GM18907 (cell line): ENCODE measurements around the gene MAML3.

ENCODE experiments used
- ATAC-seq: cut with Tn5 transposase; IDR thresholded peaks from one replicate; pipeline ENCODE4 v1.9.1; 2021; ENCODE audit warnings: mild to moderate bottlenecking, moderate library complexity; ENCODE audit not compliant: unreplicated experiment

MAML3 gene

DNA sequence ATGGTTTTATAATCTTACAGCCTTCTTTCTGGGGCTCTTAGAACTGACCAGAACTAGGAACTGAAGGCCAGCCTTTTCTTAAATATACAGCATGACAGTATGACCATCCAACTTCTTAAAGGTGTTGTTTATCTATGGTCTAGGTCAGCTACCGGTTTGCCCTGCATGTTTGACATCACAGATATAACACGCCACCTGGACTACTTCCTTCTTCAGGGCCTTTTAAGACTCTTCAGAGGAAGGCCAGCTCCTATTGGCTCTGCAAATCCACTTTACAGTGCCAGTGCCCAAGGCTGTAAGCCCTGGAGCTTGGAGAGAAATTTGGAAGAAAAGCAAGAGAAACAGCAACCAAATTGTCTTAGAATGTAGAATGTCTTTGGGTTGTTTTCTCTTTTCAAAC, 302.9 kb downstream of the MAML3 start:
- no peak for ATAC-seq

DNA sequence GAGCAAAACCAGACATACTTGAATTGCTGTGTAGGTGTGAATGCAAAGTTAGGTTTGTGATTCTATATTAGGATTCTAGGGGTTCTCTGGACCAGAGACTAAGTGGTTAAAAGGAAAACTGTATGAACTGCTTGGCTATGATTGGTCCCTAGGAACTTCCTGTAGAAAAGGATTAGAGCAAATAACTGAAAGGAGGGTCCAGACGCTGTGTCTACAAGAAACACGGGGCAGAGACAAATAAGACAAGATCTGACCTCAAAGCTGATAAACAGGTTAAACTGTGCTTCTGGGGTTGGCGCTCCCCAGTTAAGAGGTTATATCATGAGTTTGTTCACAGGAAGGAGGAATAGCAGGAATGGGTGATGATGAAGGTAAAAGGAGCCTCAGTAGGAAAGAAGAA, 304.8 kb downstream of the MAML3 start:
- no peak for ATAC-seq

DNA sequence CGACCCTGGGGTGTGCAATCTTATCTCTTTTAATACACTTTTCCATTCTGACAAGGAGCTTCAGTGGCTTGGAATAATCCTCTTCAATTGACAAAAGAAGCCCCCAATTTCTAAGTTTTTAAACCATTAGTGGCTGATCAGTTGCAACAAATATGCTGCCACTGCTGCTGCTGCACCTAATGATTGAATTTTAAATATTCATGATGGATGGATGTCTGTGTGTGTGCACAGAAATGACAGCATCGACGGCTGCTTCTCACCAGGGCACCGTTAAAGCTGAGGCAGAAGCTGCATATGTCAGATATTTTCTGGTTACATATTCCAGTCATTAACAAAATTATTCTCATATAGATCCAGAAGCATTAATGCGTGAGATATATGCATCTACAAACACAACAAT, 306.0 kb downstream of the MAML3 start:
- ATAC-seq = no peak

DNA sequence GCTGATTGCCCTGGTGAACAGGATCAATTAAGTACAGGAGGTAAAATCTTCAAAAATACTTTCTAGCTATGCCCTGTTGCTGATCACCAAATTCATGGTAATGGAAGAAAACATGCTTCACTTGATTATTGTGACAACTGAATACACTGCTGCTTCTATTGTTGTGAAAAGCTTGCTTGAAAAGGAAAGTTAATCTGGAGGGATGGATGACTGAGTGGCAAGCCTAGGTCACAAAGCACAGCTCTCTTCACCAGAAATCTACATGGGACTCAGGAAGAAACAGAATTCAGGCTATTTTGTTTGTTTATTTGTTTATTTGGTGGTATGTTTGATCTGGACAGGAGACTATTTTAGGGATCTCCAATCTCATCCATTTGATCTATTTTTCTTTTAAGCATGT, 306.4 kb downstream of the MAML3 start:
- no peak for ATAC-seq

DNA sequence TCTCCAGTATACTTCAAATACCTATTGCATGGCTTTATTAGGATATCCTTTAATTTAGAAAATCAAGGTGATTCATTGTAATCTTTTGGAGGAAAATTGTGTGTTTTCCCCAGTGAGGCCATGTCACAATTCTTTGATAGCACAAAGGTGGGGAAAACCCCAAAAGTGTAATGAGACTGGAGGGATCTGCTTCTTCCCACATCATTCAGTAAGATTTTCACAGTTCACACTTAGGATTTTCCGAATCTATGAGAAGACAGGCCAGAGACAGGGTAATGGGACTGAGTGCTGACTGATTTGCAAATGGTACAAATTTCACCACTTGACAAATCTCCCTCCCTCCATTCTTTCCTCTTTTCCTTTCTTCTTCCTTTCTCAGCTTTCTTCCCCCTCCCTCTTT, 307.2 kb downstream of the MAML3 start:
- ATAC-seq = no peak

DNA sequence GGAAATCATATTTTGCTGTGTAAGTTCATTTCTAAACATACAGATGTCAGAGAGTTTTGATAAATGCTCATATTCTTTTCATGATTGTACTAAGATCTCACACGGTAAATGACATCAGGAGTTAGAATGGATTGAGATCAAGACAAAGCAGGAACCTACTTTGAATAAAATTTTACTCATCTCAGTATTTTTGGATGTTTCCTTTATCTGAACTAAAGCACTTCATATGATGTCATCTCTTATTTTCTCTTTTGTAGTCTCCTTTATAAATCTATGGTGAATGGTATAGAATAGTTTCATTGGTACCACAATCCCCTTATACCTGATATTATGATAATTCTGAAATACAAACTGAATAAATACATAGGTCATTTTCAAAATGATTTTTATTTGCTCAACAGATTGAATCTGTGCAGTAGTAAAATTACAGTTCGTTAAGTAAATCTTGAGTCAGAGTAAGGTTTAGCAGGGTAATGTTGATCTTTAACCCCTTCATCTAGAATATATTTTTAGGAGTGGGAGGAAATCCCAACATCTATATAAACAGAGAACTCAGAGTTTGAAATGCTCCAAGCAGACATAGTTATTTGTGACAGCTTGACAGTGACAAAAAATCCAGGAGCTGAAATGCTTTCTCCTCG, 308.4 kb downstream of the MAML3 start:
- no peak for ATAC-seq

DNA sequence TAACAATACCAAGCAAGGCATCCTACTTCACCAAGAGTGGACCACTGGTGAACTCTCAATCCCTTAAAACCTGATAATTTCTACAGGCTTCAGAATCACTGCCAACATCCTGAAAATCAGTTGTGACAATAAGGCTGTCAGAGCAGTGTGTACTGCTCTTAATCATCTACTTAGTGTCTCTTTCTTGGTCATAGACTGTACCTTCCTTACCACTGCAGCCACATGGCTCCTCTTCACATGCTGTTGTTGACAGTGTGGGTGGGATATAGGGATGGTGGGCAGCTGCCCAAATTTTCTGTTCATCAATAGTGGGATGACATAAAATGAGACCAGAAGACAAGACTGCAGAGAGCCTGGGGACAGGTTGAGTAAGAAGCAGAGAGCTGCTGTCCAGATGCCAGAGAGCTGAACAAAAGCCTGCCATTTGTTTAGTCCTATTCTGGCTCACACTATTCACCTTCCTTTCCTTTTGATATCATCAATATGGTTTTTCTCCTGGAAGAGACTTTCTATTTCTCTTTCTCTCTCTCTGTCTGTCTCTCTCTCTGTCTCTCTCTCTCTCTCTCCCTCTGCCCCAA, 309.4 kb downstream of the MAML3 start:
- no peak for ATAC-seq

DNA sequence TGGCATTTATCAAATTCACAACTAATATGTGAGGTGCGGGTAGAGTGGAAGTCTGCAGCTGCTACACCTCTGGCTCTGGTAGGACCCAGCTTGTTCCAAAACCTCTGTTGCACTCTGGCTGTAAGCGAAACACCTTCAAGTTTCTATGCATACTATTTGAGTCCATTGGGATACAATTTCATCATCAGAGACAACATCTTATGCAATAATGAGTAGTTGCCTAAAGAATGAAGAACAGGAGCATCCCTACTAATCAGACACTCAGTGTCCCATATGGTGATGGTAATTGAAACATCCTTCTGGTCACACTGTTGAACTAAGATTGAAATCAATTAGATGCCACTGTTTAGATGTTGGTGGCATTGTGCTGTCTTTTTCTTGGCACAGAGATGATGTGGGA, 309.9 kb downstream of the MAML3 start:
- no peak for ATAC-seq

DNA sequence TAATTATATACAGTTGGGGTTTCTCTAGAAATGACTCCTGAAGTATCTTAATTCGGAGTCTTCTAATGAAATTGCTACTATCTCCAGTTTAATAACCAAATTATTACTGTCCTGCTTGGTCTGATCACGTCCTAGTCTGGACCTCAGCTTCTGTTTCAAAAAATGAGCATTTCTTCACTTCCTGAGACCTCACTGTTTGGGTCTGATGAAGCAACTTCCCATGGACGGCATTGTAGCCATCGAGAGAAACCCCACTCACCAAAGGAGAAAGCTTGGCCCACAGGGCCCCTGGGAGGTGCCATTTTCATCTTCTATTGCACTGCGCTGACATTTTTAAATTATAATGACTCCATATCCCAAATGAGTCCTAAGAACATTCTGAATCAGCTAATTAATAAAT, 310.3 kb downstream of the MAML3 start:
- ATAC-seq = no peak

DNA sequence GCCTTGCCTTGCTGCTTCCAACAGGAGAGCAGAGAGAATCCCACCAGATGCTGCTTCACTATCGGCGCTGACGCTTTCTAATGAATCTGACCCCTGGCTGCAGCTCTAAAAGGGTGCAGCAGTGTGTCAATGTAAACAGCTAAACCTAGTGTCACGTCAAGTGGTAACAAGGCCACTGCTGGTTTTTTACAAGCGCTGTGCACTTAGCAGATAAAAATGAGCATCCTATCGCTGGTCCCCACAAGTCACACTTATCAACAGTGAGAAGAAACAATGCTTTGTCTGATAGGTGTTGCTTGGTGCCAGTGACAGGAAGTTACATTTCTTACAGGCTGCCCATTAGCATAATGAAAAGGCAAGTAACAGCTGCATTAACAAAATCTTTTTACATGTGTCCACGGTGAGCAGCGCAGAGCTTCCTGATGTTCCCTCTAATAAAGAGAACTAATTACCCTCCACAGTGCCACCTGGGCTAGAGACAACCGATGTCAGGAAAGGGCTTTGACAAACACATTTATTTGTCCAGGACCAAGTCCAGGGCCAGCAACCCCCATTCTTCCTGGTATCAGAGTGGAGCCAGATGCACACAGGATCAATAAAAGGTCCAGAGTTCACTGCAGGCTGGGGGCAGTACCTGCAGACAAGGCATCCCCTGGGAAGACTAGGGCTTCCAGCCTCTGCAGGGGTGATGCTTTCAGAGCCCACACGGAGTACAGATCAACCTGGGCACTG, 312.4 kb downstream of the MAML3 start:
- no peak for ATAC-seq

DNA sequence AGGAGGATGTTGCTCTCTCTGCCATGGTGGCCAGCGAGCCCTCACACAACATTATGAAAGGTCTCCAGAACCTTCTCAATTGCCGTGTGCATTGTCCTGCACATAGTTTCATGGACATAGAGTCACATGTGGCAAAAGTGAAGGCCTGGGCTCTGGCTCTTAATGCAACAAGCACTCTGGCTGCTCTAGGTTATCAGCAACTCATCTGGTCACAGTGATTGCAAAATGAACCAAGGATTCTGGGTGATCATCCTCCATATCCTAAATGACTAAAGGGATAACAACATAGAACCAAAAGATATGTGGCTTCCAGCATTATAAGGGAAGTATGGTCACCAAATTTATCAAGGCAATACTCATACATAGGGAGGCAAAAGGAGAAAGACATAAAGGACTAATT, 313.2 kb downstream of the MAML3 start:
- no peak for ATAC-seq

DNA sequence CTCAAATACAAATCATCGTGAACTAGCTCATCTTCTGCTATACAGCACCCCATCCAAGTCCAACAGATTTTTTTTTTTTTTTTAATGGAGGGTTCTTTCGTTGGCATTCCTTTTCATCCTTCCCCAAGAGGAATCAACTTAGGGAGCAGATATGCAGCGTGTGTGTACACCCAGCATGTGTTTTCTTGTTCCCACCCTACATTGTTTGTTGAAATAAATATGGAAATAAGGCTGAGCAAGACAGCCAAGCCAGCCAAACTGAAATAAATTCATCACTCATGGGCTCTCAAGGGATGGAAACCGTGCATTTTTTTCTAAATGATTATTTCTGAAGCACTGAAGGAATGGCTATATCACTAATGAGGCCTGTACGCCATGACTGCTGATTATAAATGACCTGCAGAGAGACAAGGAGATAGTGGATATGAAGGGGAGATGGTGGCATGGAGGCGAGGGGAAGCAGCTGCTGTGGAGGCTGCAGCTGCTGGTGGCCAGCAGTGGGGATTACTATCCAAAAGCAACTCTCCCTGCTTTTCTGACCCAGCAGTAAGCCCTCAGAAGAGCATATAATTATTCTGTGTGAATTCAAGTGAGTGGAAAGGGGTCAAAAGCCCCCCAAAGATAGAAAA, 314.5 kb downstream of the MAML3 start:
- ATAC-seq = no peak

DNA sequence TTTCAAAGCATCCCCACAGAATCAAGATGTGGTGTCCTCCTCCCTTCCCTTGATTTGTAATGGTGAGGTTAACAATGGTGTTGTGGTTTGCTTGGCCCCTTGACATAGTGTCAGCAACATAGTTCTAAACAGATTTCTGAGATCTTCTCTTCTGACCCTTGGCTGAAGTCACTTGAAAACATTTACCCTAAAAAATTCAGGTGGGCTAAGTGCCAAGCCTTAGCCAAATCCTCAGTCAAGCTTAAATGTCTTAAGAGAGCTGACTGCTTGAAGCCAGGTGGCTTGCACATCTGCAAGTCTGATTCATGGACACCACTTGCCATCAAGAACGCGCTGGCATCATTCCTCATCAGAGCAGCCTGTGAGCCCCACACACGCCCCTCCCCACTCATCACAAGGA, 315.2 kb downstream of the MAML3 start:
- ATAC-seq = no peak

DNA sequence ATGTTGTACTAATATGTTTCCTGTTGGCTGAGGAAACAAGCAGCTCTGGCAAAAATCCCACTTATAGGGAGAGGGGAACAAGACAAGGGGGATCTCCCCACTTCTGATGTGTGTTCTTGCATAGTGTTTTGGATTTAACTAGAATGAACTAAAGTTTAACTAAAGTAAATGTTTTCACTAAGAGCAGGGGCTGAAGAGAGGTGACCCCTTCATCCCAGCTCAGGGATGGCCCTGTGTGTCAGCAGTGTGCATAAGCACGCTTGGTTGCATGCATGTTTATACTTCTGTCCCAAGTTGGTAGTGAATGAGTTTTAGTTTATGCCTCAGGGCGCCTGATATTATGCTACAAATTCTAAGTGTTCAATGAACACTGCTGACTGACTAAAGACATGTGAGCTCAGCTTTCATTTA, 319.0 kb downstream of the MAML3 start:
- no peak for ATAC-seq

DNA sequence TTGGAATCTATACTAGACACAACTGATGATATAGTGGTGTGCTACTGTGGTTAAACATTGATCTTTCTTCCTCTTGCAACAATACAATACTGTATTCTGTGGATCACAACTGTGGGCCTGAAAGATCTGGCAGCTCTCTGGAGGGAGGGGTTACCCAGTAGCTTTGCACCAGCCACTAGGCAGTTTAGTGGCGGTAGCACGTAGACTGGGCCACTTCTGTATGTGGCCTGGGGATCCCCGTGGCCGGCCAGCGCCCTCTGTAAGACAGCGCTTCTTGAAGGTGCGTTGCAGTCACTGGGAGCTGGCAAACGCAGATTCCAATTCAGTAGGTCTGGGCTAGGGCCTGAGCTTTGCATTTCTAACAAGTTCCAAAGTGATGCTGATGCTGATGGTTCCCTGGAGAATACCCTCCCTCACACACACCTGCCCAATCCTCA, 319.7 kb downstream of the MAML3 start:
- ATAC-seq = no peak

DNA sequence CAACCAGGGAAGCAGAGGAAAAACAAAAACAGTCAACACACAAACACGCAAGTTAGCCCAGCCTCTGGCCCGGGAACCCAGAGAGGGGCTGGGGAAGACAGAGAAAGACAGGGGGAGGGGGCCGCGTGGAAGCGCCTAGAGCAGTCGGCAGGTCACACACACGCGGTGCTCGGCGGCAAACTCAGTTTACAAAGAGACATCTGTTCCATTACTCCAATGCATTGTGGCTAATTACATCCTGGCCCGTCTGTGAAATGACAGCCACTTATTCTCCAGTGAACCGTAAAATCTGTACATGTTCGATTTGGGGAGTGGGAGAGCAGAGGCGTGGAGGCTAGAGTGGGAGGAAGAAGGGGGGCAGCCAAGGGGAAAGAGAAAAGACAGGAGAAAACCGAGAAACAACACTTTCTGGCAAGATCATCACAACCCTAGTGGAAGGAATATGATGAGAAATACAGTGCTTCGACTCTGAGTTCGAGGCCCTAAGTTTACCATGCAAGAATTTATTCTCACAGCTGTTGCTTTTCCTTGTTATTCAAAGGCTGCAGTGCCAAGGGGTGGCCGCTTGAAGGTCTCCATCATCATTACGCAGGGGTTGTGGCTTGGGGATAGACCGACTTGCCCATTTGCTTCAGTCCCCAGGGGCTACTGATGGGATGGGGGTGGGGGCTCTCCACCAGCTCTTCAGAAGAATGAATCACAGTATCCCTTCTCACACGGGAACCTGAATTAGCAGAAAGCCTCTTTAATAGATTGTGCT, 320.7 kb downstream of the MAML3 start:
- ATAC-seq = no peak

DNA sequence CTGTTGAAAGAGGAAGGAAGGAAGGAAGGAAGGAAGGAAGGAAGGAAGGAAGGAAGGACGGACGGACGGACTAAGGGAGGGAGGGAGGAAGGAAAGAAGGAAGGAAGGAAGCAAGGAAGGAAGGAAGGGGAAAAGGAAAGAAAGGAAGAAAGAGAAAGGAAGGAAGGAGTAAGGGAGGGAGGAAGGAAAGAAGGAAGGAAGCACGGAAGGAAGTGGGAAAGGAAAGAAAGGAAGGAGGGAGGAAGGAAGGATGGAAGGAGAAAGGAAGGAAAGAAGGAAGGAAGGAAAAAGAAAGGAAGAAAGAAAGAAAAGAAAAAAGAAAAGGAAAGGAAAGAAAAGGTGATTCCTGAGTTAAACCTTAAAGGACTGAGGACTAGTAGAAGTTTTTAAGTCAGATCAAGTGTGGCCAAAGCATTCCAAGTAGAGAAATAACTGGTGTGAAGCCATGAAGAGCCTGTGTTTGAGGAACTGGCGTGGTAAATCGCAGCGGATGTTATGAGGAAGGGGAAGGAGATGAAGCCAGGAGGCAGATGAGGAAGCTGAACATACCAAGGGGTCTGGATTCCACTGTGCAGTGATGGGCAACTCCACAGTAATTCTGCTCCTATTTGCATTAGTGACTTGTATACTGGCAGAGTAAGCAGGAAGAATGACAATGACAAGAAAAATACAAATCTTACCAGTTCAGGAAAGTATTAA, 324.9 kb downstream of the MAML3 start:
- ATAC-seq = no peak

DNA sequence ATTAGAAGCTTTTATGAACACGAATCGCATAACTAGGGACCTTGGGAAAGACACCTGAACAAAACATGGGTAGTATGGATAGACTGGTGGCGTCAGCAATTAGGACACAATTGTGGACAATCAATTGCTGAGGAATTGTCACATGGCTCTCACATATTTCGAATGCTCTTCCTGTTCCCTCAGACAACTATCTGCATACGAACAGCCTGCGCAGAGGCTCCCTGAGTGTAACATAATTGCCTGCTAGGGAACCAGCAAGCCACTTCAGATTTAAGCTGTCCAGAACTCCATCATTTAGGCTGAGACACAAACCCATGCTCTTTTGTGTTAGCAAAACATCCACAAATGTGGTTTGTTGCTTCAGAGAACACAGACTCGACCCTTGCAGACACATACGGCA, 327.6 kb downstream of the MAML3 start:
- ATAC-seq = no peak

DNA sequence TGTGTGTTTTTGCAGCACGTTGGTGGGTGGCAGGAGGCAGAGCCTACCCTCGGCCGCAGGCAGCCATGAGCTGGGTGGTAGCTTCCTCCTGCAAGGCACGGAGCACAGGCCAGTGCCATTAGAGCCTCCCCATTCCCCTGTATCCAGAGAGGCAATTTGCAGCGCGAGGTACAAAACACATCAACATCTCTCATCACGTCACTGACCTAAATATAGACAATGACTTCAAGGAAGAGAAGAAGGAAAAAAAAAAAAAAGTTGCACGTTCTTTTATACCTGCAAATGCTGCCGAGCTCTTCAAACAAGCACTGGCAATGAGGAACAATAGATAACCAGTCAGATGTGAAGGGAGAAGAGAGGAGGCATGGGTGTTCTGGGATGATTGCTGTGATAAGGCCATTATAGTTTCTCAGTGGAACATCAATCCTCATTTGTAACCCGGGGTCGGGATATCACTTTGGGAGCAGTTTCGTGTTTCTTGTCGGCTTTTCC, 328.4 kb downstream of the MAML3 start:
- ATAC-seq = no peak

DNA sequence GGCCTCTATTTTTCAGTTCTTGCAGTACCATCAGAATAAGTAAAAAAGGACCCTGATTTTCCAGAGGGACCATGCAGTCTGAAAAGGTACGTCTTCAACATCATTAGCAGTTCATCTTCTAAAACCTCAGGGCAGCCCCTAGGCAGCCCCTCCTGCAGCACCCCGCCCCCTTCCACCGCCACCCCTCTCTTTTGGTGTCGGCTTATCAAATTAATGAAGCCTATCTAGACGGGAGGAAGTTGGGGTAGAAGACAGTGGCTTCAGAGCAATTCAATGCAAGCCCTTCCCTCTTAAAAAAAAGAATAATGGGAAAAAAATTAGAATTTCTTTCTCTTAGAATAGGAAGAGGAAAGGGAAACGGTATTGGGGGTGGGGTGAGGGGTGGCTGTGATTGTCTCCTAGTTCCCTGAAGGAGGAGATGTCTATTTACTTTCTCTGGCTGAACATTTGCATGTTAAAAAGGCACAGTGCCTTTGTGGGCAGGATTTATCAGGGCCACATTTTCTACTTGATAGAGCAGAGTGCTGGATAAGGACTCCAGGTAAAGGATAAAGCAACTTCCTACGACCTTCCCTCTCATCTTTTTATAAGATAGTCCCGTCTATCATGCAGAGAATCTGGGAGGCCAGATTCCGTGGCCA, 329.0 kb downstream of the MAML3 start:
- no peak for ATAC-seq
